MCF 10A (cell line): ENCODE results near the gene ARPC1B. TPM values are rescaled to one million over a fixed set of nuclear protein-coding genes. Genes with fewer than 3 reads are reported as not detected.
A peak's percentile ranks its signal among the peaks of the same experiment; 100 is the strongest.

ENCODE experiments used
- BruUV-seq: library from RNA; stranded (reverse); fragments of 400-500 nt; replicated peaks from 2 replicates; lab custom pipeline; 2021; lab: Mats Ljungman, UMichigan
- CTCF ChIA-PET: fragments of 300-600 bp; sonication (Branson Sonifier 250); formaldehyde crosslinking; extraction: SDS; loops from one replicate; lab custom pipeline; 2021; ENCODE audit warnings: antibody characterized with exemption, inconsistent platforms; lab: Yijun Ruan, JAX
- POLR2A ChIA-PET: fragments of 300-600, 350-650 bp; sonication (Branson Sonifier 250); formaldehyde crosslinking; extraction: SDS; loops from one replicate; lab custom pipeline; 2020; ENCODE audit warnings: antibody characterized with exemption, inconsistent platforms; lab: Yijun Ruan, JAX
- DNase-seq: peaks from one replicate; pipeline ENCODE4 v3.0.0-alpha.2; 2018; ENCODE audit not compliant: unreplicated experiment
- H3K27ac Mint-ChIP-seq: one replicate; pipeline ENCODE4 v1.8.0; 2022; ENCODE audit warnings: mild to moderate bottlenecking, low read depth, mixed read lengths; ENCODE audit not compliant: unreplicated experiment
- H3K27me3 Mint-ChIP-seq: one replicate; pipeline ENCODE4 v1.8.0; 2022; ENCODE audit warnings: mixed read lengths; ENCODE audit not compliant: insufficient read depth, unreplicated experiment
- H3K36me3 Mint-ChIP-seq: one replicate; pipeline ENCODE4 v1.8.0; 2022; ENCODE audit warnings: mild to moderate bottlenecking, moderate library complexity, mixed read lengths; ENCODE audit not compliant: insufficient read depth, unreplicated experiment
- H3K4me1 Mint-ChIP-seq: one replicate; pipeline ENCODE4 v1.8.0; 2022; ENCODE audit warnings: mixed read lengths; ENCODE audit not compliant: insufficient read depth, unreplicated experiment
- H3K4me3 Mint-ChIP-seq: one replicate; pipeline ENCODE4 v1.8.0; 2022; ENCODE audit warnings: mild to moderate bottlenecking, moderate library complexity, mixed read lengths; ENCODE audit not compliant: unreplicated experiment
- H3K9me3 Mint-ChIP-seq: one replicate; pipeline ENCODE4 v1.8.0; 2022; ENCODE audit warnings: mixed read lengths; ENCODE audit not compliant: unreplicated experiment
- CTCF ChIP-seq: fragments of 200-600 bp; IDR thresholded peaks from one replicate; pipeline ENCODE4 v1.8.0; 2022; ENCODE audit warnings: antibody characterized with exemption, mild to moderate bottlenecking; ENCODE audit not compliant: unreplicated experiment
- intact Hi-C: fragments of 100-400 bp; cut with micrococcal nuclease; formaldehyde crosslinking; loops from 2 replicates; pipeline ENCODE4 v1.14.1; 2022
- total RNA-seq: library from RNA; stranded (reverse); gene quantifications from 2 replicates; pipeline ENCODE4 v1.2.3, GENCODE V29; 2022

Gene ARPC1B
- total RNA-seq, 1 experiment from 2014 or later, result 174 TPM

DNA sequence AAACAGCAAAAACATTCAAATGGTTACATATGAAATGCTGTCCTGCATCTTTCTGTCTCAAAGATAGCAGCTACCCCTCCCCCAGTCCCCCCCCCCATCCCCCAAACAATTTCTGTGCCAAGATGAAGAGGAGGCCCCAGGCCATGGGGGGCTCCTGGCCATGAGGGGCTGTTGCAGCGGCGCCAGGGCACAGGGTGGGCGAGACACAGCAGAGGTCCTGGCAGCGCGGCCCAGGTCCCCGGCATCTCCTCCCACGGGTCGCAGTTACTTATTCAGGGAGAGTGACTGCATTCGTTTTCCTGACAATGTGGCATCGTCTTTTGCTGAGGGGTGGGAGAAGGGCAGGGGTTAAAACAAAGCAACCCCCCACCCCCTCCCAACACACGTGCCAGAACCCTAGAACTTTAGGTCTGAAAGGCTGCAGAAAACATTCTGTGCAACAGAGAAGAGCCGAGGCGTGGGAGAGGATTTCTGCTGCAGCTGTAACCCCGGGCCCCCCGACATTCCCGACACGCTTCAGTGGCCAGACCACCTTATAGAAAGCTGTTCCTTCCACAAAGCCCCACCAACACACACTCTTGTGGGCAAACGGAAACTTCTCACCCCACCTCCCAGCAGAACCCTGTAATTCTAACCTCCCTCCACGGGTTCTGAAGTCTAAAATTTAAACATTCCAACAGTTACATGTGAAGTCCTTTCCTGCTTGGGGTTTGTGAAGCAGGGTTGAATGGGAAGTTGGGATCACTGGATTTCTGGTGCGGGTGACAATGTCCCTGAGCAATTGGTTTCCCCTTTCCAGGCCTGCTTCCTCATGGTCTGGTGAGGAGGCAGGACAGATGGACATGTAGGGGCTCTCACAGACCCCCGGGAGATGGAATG is 22.1 kb downstream of the ARPC1B start:
- BruUV-seq, result no TSS peak
- no peak for DNase-seq
- intact Hi-C loops, result no loop called here
- H3K9me3 Mint-ChIP-seq, result no peaks in the 10 kb centered on the region
- no peak overlapping the region for H3K27ac Mint-ChIP-seq
- H3K4me1 Mint-ChIP-seq, result no peaks in the 10 kb centered on the region
- H3K36me3 Mint-ChIP-seq, result peaks cover 96% of the 10 kb centered on the region
- CTCF ChIA-PET, result no interaction called here
- H3K4me3 Mint-ChIP-seq, result no peak overlapping the region
- H3K27me3 Mint-ChIP-seq, result no peaks in the 10 kb centered on the region
- POLR2A ChIA-PET, result interaction anchor here (1.2 kb wide), 1 partner anchor 19 kb away, joined by 3 read pairs; no protein-coding TSS in a partner anchor
- no peak for TF ChIP-seq CTCF

DNA sequence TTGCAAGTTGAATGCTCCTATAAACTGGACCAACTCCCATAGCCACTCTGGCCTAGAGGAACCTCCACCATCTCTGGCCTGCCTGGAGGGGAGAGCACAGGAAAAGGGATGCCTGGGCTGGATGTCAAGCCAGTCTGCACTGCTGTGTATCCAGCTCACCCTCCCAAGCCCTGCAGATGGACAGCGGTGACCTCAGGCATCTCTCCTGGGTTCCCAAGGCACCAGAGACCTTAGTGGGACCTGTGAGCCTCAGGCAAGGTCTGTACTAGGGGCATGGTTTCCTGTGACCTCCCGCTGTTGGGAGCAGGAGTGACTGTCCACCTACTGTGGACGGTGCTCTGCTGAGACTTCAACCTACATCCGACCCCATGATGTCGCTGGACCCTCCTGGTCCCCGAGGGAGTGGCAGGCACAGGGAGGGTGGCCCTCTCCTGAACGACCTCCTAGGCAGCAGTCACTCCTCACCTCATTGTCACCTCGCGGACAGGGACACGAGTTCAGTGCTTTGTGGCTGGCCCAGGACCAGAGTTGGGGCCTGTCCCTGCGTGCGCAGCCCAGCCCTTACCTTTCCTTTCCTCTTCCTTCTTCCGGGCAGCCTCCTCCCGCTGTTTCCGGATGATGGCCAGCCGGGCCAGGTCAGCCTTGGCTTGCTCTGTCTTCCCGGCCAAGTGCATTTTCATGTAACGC is 22.9 kb downstream of the ARPC1B start:
- no peaks in the 10 kb centered on the region for H3K9me3 Mint-ChIP-seq
- no peaks in the 10 kb centered on the region for H3K27me3 Mint-ChIP-seq
- DNase-seq, result no peak
- no peak for TF ChIP-seq CTCF
- no peak overlapping the region for H3K27ac Mint-ChIP-seq
- BruUV-seq, result no TSS peak
- CTCF ChIA-PET, result no interaction called here
- peaks cover 96% of the 10 kb centered on the region for H3K36me3 Mint-ChIP-seq
- H3K4me3 Mint-ChIP-seq, result no peak overlapping the region
- intact Hi-C loops, result no loop called here
- no peaks in the 10 kb centered on the region for H3K4me1 Mint-ChIP-seq
- POLR2A ChIA-PET, result no interaction called here

- CTCF ChIA-PET, result interaction anchor here (1.6 kb wide), 1 partner anchor 8 kb away, joined by 6 read pairs; no protein-coding TSS in a partner anchor
- no peak overlapping the region for H3K4me3 Mint-ChIP-seq
- no TSS peak for BruUV-seq
- H3K27me3 Mint-ChIP-seq, result no peaks in the 10 kb centered on the region
- peaks cover 100% of the 10 kb centered on the region for H3K36me3 Mint-ChIP-seq
- peaks cover 2% of the 10 kb centered on the region for H3K4me1 Mint-ChIP-seq
- DNase-seq, result no peak
- TF ChIP-seq CTCF, result no peak
- intact Hi-C loops, result no loop called here
- POLR2A ChIA-PET, result interaction anchor here (0.6 to 3.5 kb wide), 2 partner anchors 9 to 34 kb away, joined by 3 to 31 read pairs; partner anchors contain the start of genes BUD31 and PDAP1
- H3K27ac Mint-ChIP-seq, result peak overlapping the region; percentile 29
- no peaks in the 10 kb centered on the region for H3K9me3 Mint-ChIP-seq
These were observed 24.4 kb downstream of the ARPC1B start for GRCh38 chr7:99398891-99399445.

DNA sequence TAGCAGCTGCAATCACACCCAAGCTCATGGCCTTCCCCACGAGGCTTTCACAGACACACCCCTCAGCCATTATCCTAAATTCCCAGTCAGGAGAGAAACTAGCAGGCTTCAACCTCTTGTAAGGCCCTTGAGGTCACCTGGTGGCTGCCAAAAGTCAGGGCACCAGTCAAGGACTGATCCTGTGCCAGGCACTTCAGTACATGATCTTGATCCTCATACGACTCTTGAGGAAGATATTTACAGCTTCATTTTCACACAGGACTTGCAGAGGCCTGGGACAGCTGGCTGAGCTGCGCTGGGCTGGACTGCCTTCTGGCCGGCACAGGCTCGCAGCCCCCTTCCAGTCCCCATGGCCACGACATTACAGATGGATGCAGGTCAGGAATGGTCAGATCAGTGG is 25.1 kb downstream of the ARPC1B start:
- Mint-ChIP-seq H3K9me3 (no peaks in the 10 kb centered on the region), H3K36me3 (peaks cover 100% of the 10 kb centered on the region), H3K4me3 (no peak overlapping the region), H3K4me1 (peaks cover 8% of the 10 kb centered on the region), H3K27ac (peak overlapping the region; percentile 29), H3K27me3 (no peaks in the 10 kb centered on the region)
- intact Hi-C loops, result no loop called here
- CTCF ChIA-PET, result interaction anchor here (0.6 to 1.6 kb wide), 2 partner anchors 8 to 212 kb away, joined by 4 to 6 read pairs; no protein-coding TSS in a partner anchor
- no TSS peak for BruUV-seq
- TF ChIP-seq CTCF, result no peak
- POLR2A ChIA-PET, result interaction anchor here (0.6 to 3.5 kb wide), 4 partner anchors 9 to 952 kb away, joined by 3 to 31 read pairs (median 3); partner anchors contain the start of genes BUD31, CYP3A43 and PDAP1
- no peak for DNase-seq
